ENCODE results near the gene SRP9.

SRP9 gene

DNA sequence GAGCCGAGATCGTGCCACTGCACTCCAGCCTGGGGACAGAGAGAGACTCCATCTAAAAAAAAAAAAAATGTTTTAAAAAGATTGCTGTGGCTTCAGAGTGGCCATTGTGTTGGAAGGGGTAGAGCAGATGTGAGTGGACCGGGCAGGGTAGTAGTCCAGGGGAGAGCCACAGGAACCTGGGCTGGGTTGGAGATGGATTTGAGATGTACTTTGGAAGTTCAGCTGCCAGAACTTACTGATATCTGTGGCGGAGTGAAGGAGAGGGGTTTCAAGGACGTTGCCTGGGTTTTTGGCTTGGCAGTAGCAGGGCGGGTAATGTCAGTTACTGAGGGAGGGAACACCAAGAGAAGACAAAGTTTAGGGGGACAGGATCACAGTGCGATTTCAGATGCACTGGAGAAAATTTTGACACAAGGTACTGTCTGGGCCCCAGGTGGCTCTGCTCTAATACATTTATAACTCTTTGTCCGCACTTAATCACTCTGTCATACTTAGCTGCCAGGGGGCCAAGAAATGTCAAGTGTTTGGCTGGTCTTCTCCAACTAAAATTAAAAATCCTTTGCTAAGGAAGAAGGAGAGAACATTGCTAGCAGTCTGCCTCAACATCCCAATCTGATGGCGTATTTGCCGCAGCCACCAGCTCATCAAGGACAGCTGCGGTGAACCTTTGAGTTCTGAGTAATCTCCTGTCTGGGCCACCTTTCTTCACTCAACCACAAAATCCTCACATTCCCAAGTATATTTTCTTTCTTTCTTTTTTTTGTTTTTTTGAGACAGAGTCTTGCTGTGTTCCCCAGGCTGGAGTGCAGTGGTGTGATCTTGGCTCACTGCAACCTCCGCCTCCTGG is 41.9 kb downstream of the SRP9 start:
- H3K27me3 ChIP-seq (ENCODE audit: control insufficient read depth in 1 of 2, insufficient read depth in 1 of 2, low read length in 2 of 2), result no peaks in the 10 kb centered on the region
- no peak overlapping the region for H3K18ac ChIP-seq (ENCODE audit: low read depth in 1 of 2, low read length in 2 of 2)
- DNase-seq, result no peak
- H2BK12ac ChIP-seq (ENCODE audit: low read length in 2 of 2), result peak overlapping the region in 1 of 2 experiments; percentile 6
- no peak overlapping the region for H2BK5ac ChIP-seq (ENCODE audit: low read depth, low read length, poor library complexity, severe bottlenecking)
- 95% methylated on average over 12 of the region's 12 CpGs for WGBS
- H3K9ac ChIP-seq (ENCODE audit: low read length), result no peak overlapping the region
- H3K4me1 ChIP-seq (ENCODE audit: control insufficient read depth, insufficient read depth, low read depth, low read length), result peaks cover 15% of the 10 kb centered on the region
- no peaks in the 10 kb centered on the region for H3K9me3 ChIP-seq (ENCODE audit: control insufficient read depth, low read length)
- no peak overlapping the region for H4K8ac ChIP-seq (ENCODE audit: low read length)
- H2BK120ac ChIP-seq (ENCODE audit: low read depth, low read length), result no peak overlapping the region
- peaks cover 30% of the 10 kb centered on the region for H3K79me1 ChIP-seq (replicated peaks; ENCODE audit: low read length, poor library complexity, severe bottlenecking)
- no peak overlapping the region for H3K14ac ChIP-seq (ENCODE audit: low read length in 2 of 2)
- no peak overlapping the region for H3K4ac ChIP-seq (ENCODE audit: low read depth in 1 of 2, low read length in 2 of 2)
- no peak overlapping the region for H2AFZ ChIP-seq (ENCODE audit: low read depth, low read length)
- H2BK15ac ChIP-seq (ENCODE audit: low read depth, poor library complexity, severe bottlenecking), result no peak overlapping the region
- no peak overlapping the region for H3K4me3 ChIP-seq (ENCODE audit: insufficient read depth in 1 of 2, low read depth in 1 of 2, low read length in 2 of 2)
- H4K91ac ChIP-seq (ENCODE audit: low read length), result no peak overlapping the region
- H3K23ac ChIP-seq (ENCODE audit: low read length in 2 of 2), result no peak overlapping the region
- no peak overlapping the region for H3K4me2 ChIP-seq (ENCODE audit: low read length, poor library complexity, severe bottlenecking)
- H3K27ac ChIP-seq (ENCODE audit: low read length, poor library complexity, severe bottlenecking), result no peak overlapping the region
- peaks cover 11 to 13% of the 10 kb centered on the region in 2 experiments for H3K36me3 ChIP-seq (ENCODE audit: control insufficient read depth in 1 of 2, insufficient read depth in 2 of 2, low read depth in 1 of 2, low read length in 2 of 2)
- peak overlapping the region; percentile 64 for H2AK5ac ChIP-seq (ENCODE audit: low read length, severe bottlenecking)

- no peaks in the 10 kb centered on the region for H3K27me3 ChIP-seq (ENCODE audit: control insufficient read depth in 1 of 2, insufficient read depth in 1 of 2, low read length in 2 of 2)
- no peak overlapping the region for H3K18ac ChIP-seq (ENCODE audit: low read depth in 1 of 2, low read length in 2 of 2)
- H2AFZ ChIP-seq (ENCODE audit: low read depth, low read length), result no peak overlapping the region
- no peak for DNase-seq
- H3K9ac ChIP-seq (ENCODE audit: low read length), result no peak overlapping the region
- no peaks in the 10 kb centered on the region for H3K9me3 ChIP-seq (ENCODE audit: control insufficient read depth, low read length)
- H2BK120ac ChIP-seq (ENCODE audit: low read depth, low read length), result no peak overlapping the region
- peaks cover 14% of the 10 kb centered on the region for H3K4me1 ChIP-seq (ENCODE audit: control insufficient read depth, insufficient read depth, low read depth, low read length)
- H2AK5ac ChIP-seq (ENCODE audit: low read length, severe bottlenecking), result no peak overlapping the region
- no peak overlapping the region for H3K23ac ChIP-seq (ENCODE audit: low read length in 2 of 2)
- 87% methylated on average over 5 of the region's 5 CpGs for WGBS
- no peak overlapping the region for H3K4ac ChIP-seq (ENCODE audit: low read depth in 1 of 2, low read length in 2 of 2)
- no peak overlapping the region for H3K4me3 ChIP-seq (ENCODE audit: insufficient read depth in 1 of 2, low read depth in 1 of 2, low read length in 2 of 2)
- H4K8ac ChIP-seq (ENCODE audit: low read length), result no peak overlapping the region
- H3K79me1 ChIP-seq (replicated peaks; ENCODE audit: low read length, poor library complexity, severe bottlenecking), result peaks cover 31% of the 10 kb centered on the region
- no peak overlapping the region for H3K14ac ChIP-seq (ENCODE audit: low read length in 2 of 2)
- H2BK15ac ChIP-seq (ENCODE audit: low read depth, poor library complexity, severe bottlenecking), result no peak overlapping the region
- H3K27ac ChIP-seq (ENCODE audit: low read length, poor library complexity, severe bottlenecking), result no peak overlapping the region
- peaks cover 12 to 14% of the 10 kb centered on the region in 2 experiments for H3K36me3 ChIP-seq (ENCODE audit: control insufficient read depth in 1 of 2, insufficient read depth in 2 of 2, low read depth in 1 of 2, low read length in 2 of 2)
- H3K4me2 ChIP-seq (ENCODE audit: low read length, poor library complexity, severe bottlenecking), result no peak overlapping the region
- no peak overlapping the region for H2BK12ac ChIP-seq (ENCODE audit: low read length in 2 of 2)
- no peak overlapping the region for H4K91ac ChIP-seq (ENCODE audit: low read length)
- H2BK5ac ChIP-seq (ENCODE audit: low read depth, low read length, poor library complexity, severe bottlenecking), result no peak overlapping the region
Measured at GRCh38 chr1:225820522-225821120, 43.0 kb downstream of the SRP9 start.

DNA sequence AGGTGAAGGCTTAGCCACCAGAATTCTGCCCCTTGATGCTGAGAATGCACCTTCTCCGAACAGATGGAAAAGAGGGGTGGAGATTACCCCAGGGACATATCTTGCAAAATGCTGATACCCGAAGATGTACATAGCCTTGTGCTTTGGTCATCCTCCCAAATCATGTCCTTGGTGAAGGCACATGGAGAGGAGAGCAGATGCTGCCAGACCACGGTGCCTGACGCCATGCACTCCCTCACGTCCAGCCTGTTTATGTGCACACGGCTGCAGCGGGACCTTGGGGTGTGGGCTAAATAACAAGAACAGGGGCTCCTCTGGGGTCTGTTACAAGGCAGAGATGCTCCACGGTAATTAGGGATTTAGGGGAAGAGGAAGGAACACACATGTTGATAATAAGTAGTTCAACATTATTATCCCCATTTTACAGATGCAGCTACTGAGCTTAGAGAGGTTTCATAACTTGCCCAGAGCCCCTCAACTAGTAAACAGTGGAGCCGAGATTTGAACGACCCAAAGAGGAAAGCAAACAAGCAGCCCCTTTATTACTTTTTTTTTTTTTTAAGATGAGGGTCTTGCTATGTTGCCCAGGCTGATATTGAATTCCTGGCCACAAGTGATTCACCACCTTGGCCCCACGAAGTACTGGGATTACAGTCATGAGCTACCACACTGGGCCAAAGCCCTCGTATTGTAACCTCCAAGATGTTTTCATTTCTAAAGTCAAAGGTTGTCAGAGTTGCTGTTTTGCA is 45.2 kb downstream of the SRP9 start:
- no peak overlapping the region for H3K23ac ChIP-seq (ENCODE audit: low read length in 2 of 2)
- 93% methylated on average over 11 of the region's 12 CpGs for WGBS

DNA sequence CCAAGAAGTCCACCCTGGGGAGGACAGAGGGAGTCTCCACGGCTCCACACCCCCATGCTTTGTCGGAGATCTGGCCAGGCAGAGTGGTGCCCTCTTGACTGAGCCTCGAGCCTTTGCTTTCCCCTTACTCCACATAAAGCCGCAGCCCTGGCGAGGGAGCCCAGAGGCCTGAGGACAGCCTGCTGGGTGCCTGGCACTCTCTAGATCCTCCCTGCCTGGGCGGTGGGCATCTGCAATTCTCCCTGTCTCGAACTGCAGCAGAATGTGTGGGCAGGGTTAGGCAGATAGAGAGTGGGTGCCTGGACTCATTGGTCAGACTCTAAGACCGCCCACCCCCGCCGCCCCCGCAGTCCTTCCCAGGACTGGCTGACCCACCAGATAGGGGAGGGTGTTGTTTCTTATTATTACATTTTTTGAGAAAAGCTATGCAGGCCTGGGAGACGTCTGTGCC is 46.2 kb downstream of the SRP9 start:
- Histone ChIP-seq H3K4me3 (ENCODE audit: insufficient read depth in 1 of 2, low read depth in 1 of 2, low read length in 2 of 2) (no peak overlapping the region), H2AK5ac (ENCODE audit: low read length, severe bottlenecking) (no peak overlapping the region), H2BK120ac (ENCODE audit: low read depth, low read length) (no peak overlapping the region), H2BK12ac (ENCODE audit: low read length in 2 of 2) (no peak overlapping the region), H3K4me2 (ENCODE audit: low read length, poor library complexity, severe bottlenecking) (no peak overlapping the region), H2AFZ (ENCODE audit: low read depth, low read length) (no peak overlapping the region), H3K36me3 (ENCODE audit: control insufficient read depth in 1 of 2, insufficient read depth in 2 of 2, low read depth in 1 of 2, low read length in 2 of 2) (peaks cover 12 to 21% of the 10 kb centered on the region in 2 experiments), H3K9ac (ENCODE audit: low read length) (no peak overlapping the region), H3K23ac (ENCODE audit: low read length in 2 of 2) (no peak overlapping the region), H3K18ac (ENCODE audit: low read depth in 1 of 2, low read length in 2 of 2) (no peak overlapping the region), H3K27ac (ENCODE audit: low read length, poor library complexity, severe bottlenecking) (no peak overlapping the region), H3K79me1 (replicated peaks; ENCODE audit: low read length, poor library complexity, severe bottlenecking) (peaks cover 34% of the 10 kb centered on the region), H3K14ac (ENCODE audit: low read length in 2 of 2) (no peak overlapping the region), H3K4me1 (ENCODE audit: control insufficient read depth, insufficient read depth, low read depth, low read length) (no peaks in the 10 kb centered on the region), H3K4ac (ENCODE audit: low read depth in 1 of 2, low read length in 2 of 2) (no peak overlapping the region), H2BK15ac (ENCODE audit: low read depth, poor library complexity, severe bottlenecking) (no peak overlapping the region), H3K27me3 (ENCODE audit: control insufficient read depth in 1 of 2, insufficient read depth in 1 of 2, low read length in 2 of 2) (no peaks in the 10 kb centered on the region), H4K91ac (ENCODE audit: low read length) (no peak overlapping the region), H2BK5ac (ENCODE audit: low read depth, low read length, poor library complexity, severe bottlenecking) (no peak overlapping the region), H4K8ac (ENCODE audit: low read length) (no peak overlapping the region), H3K9me3 (ENCODE audit: control insufficient read depth, low read length) (no peaks in the 10 kb centered on the region)
- no peak for DNase-seq
- WGBS, result 91% methylated on average over 11 of the region's 12 CpGs

More for the DNA sequence above, 45.2 kb downstream of the SRP9 start:
- Histone ChIP-seq H3K27ac (ENCODE audit: low read length, poor library complexity, severe bottlenecking) (no peak overlapping the region), H2BK15ac (ENCODE audit: low read depth, poor library complexity, severe bottlenecking) (no peak overlapping the region), H3K27me3 (ENCODE audit: control insufficient read depth in 1 of 2, insufficient read depth in 1 of 2, low read length in 2 of 2) (no peaks in the 10 kb centered on the region), H2BK12ac (ENCODE audit: low read length in 2 of 2) (no peak overlapping the region), H3K4ac (ENCODE audit: low read depth in 1 of 2, low read length in 2 of 2) (no peak overlapping the region), H3K4me1 (ENCODE audit: control insufficient read depth, insufficient read depth, low read depth, low read length) (peaks cover 1% of the 10 kb centered on the region), H2AK5ac (ENCODE audit: low read length, severe bottlenecking) (no peak overlapping the region), H2BK5ac (ENCODE audit: low read depth, low read length, poor library complexity, severe bottlenecking) (no peak overlapping the region), H2AFZ (ENCODE audit: low read depth, low read length) (no peak overlapping the region), H3K4me3 (ENCODE audit: insufficient read depth in 1 of 2, low read depth in 1 of 2, low read length in 2 of 2) (peak overlapping the region in 1 of 2 experiments; percentile 19), H4K91ac (ENCODE audit: low read length) (no peak overlapping the region), H2BK120ac (ENCODE audit: low read depth, low read length) (no peak overlapping the region), H3K4me2 (ENCODE audit: low read length, poor library complexity, severe bottlenecking) (no peak overlapping the region), H4K8ac (ENCODE audit: low read length) (no peak overlapping the region), H3K9ac (ENCODE audit: low read length) (peak overlapping the region; percentile 13), H3K9me3 (ENCODE audit: control insufficient read depth, low read length) (no peaks in the 10 kb centered on the region), H3K18ac (ENCODE audit: low read depth in 1 of 2, low read length in 2 of 2) (no peak overlapping the region), H3K36me3 (ENCODE audit: control insufficient read depth in 1 of 2, insufficient read depth in 2 of 2, low read depth in 1 of 2, low read length in 2 of 2) (peaks cover 10 to 17% of the 10 kb centered on the region in 2 experiments), H3K79me1 (replicated peaks; ENCODE audit: low read length, poor library complexity, severe bottlenecking) (peaks cover 35% of the 10 kb centered on the region), H3K14ac (ENCODE audit: low read length in 2 of 2) (no peak overlapping the region)
- no peak for DNase-seq
